ENCODE data around the gene TEX22.

GRCh38 chr14:105424861-105425260 lies 26.5 kb downstream of the TEX22 start:
- TF ChIP-seq CTCF (IDR thresholded peaks at IDR 0.05) (no peak), POLR2A (IDR thresholded peaks at IDR 0.05) (no peak)

Measured in Peyer's patch (tissue), 4 donors.